ENCODE measurements around the gene OAS2.

- TF ChIP-seq CTCF (IDR thresholded peaks at IDR 0.05; ENCODE audit: low read length): no peak
- no peak for TF ChIP-seq EZH2 (IDR thresholded peaks at IDR 0.05; ENCODE audit: borderline replicate concordance, low read length)
These were observed 29.5 kb upstream of the OAS2 start for GRCh38 chr12:112948806-112949205.

All from OCI-LY1 (cell line).